ENCODE measurements around the gene KLHL22.
A peak's percentile ranks its signal among the peaks of the same experiment; 100 is the strongest.

The KLHL22 gene

DNA sequence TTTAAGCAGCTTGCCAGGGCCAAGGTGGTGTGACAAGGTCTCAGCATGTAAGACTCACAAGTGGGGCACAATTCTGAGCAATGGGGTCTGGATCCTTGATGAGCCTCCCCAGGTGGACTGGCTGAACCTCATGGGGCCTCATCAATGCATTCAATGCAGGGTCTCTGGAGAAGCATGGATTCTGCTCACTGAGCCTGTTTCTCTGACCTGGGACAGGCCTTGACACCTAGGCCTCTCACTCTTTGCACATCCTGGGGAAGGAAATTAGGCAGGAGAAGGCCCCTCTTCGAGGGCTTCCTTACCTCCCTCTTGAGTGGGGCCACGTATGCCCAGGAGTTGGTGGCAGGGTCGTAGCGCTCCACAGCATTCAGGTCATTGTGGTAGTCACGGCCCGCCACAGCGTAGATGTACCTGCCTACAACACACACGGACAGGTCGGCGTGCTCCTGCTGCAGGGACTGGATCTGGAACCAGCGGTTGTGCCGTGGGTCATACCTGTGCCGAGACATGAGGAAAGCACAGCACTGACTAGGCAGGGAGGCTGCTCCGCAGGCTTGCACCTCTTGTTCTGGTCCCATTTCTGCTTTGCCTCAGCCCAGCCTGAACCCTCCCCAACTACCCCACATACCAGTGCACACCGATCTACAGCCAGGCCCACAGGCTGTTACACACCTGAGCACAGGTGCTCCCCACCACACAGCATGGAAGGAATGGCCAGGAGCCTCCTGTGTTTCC, 37.9 kb downstream of the KLHL22 start:
- H3K9me3 ChIP-seq (replicated peaks; ENCODE audit: insufficient read depth, low read length), result no peaks in the 10 kb centered on the region
- no peak overlapping the region for H3K4me3 ChIP-seq (ENCODE audit: low read length)
- no peaks in the 10 kb centered on the region for H3K79me2 ChIP-seq (ENCODE audit: low read length)
- no peaks in the 10 kb centered on the region for H3K27me3 ChIP-seq (replicated peaks; ENCODE audit: insufficient read depth, low read length)
- no peaks in the 10 kb centered on the region for H3K36me3 ChIP-seq (replicated peaks; ENCODE audit: insufficient read depth, low read length)
- no peaks in the 10 kb centered on the region for H3F3A ChIP-seq (ENCODE audit: insufficient read depth, low read length)
- no peak overlapping the region for H2AFZ ChIP-seq (ENCODE audit: low read length)
- TF ChIP-seq EZH2phosphoT487 (IDR thresholded peaks at IDR 0.05; ENCODE audit: low read length) (no peak), EZH2 (optimal IDR thresholded peaks at IDR 0.05; ENCODE audit: low read depth, low read length) (no peak)
- no peaks in the 10 kb centered on the region for H3K9me2 ChIP-seq (replicated peaks; ENCODE audit: insufficient read depth, low read length)
- no peak for DNase-seq
- H3K4me1 ChIP-seq (ENCODE audit: low read length), result no peaks in the 10 kb centered on the region
- no peaks in the 10 kb centered on the region for H4K20me1 ChIP-seq (ENCODE audit: insufficient read depth, low read length)
- no peak overlapping the region for H3K9ac ChIP-seq (ENCODE audit: low read length)
- no peak overlapping the region for H3K27ac ChIP-seq (ENCODE audit: low read length)
- H3K4me2 ChIP-seq (ENCODE audit: low read depth, low read length), result no peak overlapping the region

DNA sequence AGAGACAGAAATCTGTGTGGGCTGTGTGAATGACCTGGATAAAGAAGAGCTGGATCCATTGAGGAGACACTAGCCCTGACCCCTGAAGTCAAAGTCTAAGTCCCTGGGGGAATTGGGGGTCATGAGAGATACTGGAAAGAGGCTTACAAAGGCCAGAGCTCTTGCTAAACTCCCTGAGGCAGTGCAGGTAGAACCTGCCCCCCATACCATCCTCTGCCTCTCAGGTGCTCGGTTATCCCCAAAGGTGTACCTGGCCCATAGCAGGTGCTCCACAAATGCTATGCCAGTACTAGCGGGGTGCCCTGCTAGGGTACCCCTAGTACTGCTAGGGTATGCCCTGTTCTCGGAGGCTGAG, 38.9 kb downstream of the KLHL22 start:
- Histone ChIP-seq H3F3A (ENCODE audit: insufficient read depth, low read length) (no peaks in the 10 kb centered on the region), H2AFZ (ENCODE audit: low read length) (no peak overlapping the region), H3K4me1 (ENCODE audit: low read length) (no peaks in the 10 kb centered on the region), H3K27me3 (replicated peaks; ENCODE audit: insufficient read depth, low read length) (no peaks in the 10 kb centered on the region), H3K4me2 (ENCODE audit: low read depth, low read length) (no peak overlapping the region), H4K20me1 (ENCODE audit: insufficient read depth, low read length) (no peaks in the 10 kb centered on the region), H3K9me3 (replicated peaks; ENCODE audit: insufficient read depth, low read length) (no peaks in the 10 kb centered on the region), H3K4me3 (ENCODE audit: low read length) (no peak overlapping the region), H3K79me2 (ENCODE audit: low read length) (no peaks in the 10 kb centered on the region), H3K9ac (ENCODE audit: low read length) (no peak overlapping the region), H3K36me3 (replicated peaks; ENCODE audit: insufficient read depth, low read length) (no peaks in the 10 kb centered on the region), H3K9me2 (replicated peaks; ENCODE audit: insufficient read depth, low read length) (no peaks in the 10 kb centered on the region), H3K27ac (ENCODE audit: low read length) (no peak overlapping the region)
- no peak for TF ChIP-seq EZH2phosphoT487 (IDR thresholded peaks at IDR 0.05; ENCODE audit: low read length)
- DNase-seq, result no peak

DNA sequence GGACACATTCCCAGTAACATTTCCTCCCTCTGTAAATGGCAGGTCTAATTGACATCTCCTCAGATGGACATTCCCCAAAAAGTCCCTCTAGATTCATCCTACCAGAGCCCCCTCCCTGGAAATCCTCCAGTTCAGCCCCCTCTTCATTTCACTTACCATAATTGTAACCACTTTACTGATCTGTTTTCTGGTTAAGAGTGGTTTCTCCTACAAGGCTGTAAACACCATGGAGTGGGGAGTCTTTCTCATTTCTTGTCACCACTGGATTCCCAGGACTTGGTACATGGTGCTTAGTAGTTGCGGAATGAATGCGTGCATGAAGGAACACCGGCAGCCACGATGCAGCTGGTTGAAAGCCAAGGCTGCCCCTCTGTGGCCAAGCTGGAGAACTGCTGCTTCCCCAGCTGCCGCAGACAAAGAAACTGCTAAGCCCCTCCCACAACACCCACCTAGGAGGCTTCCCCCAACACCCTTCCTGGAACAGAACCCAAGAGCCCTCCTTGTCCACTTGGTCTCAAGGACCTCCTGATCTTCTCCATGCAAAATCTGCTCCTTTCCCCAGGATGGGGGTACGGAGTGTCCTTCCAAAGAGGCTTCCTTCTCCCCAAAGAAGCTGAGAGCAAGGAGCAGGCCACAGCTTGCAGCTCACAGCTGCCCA, 39.4 kb downstream of the KLHL22 start:
- Histone ChIP-seq H3K27ac (ENCODE audit: low read length) (no peak overlapping the region), H3K4me2 (ENCODE audit: low read depth, low read length) (no peak overlapping the region), H3K36me3 (replicated peaks; ENCODE audit: insufficient read depth, low read length) (no peaks in the 10 kb centered on the region), H3K9me2 (replicated peaks; ENCODE audit: insufficient read depth, low read length) (no peaks in the 10 kb centered on the region), H3K9me3 (replicated peaks; ENCODE audit: insufficient read depth, low read length) (no peaks in the 10 kb centered on the region), H3K4me1 (ENCODE audit: low read length) (no peaks in the 10 kb centered on the region), H3K27me3 (replicated peaks; ENCODE audit: insufficient read depth, low read length) (no peaks in the 10 kb centered on the region), H3K4me3 (ENCODE audit: low read length) (no peak overlapping the region), H2AFZ (ENCODE audit: low read length) (no peak overlapping the region), H4K20me1 (ENCODE audit: insufficient read depth, low read length) (no peaks in the 10 kb centered on the region), H3K79me2 (ENCODE audit: low read length) (no peaks in the 10 kb centered on the region), H3K9ac (ENCODE audit: low read length) (no peak overlapping the region), H3F3A (ENCODE audit: insufficient read depth, low read length) (no peaks in the 10 kb centered on the region)
- DNase-seq, result peak; percentile 58
- TF ChIP-seq EZH2 (optimal IDR thresholded peaks at IDR 0.05; ENCODE audit: low read depth, low read length) (no peak), EZH2phosphoT487 (IDR thresholded peaks at IDR 0.05; ENCODE audit: low read length) (no peak)
- TF ChIP-seq, protein P1, sequence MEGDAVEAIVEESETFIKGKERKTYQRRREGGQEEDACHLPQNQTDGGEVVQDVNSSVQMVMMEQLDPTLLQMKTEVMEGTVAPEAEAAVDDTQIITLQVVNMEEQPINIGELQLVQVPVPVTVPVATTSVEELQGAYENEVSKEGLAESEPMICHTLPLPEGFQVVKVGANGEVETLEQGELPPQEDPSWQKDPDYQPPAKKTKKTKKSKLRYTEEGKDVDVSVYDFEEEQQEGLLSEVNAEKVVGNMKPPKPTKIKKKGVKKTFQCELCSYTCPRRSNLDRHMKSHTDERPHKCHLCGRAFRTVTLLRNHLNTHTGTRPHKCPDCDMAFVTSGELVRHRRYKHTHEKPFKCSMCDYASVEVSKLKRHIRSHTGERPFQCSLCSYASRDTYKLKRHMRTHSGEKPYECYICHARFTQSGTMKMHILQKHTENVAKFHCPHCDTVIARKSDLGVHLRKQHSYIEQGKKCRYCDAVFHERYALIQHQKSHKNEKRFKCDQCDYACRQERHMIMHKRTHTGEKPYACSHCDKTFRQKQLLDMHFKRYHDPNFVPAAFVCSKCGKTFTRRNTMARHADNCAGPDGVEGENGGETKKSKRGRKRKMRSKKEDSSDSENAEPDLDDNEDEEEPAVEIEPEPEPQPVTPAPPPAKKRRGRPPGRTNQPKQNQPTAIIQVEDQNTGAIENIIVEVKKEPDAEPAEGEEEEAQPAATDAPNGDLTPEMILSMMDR (IDR thresholded peaks at IDR 0.05; ENCODE audit: low read length), result peak; percentile 74

DNA sequence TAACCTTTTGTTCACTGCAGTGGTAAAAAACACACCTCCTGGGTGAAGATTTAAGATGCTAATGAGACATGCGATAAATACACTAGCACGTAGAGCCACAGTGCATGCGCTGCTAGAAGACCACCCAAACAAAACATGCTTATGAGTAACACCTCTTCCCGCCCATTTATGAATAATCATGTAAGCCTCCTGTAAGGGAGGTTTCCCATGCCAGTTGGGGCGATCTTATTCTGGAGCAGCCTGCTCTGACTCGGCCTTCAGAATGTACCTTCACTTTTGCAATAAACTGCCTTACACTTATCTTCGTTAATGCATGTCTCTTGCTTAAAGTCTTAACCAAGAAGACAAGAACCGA, 39.9 kb downstream of the KLHL22 start:
- Histone ChIP-seq H3K9me2 (replicated peaks; ENCODE audit: insufficient read depth, low read length) (no peaks in the 10 kb centered on the region), H3K4me2 (ENCODE audit: low read depth, low read length) (no peak overlapping the region), H4K20me1 (ENCODE audit: insufficient read depth, low read length) (no peaks in the 10 kb centered on the region), H3K9me3 (replicated peaks; ENCODE audit: insufficient read depth, low read length) (no peaks in the 10 kb centered on the region), H3K4me3 (ENCODE audit: low read length) (no peak overlapping the region), H2AFZ (ENCODE audit: low read length) (no peak overlapping the region), H3K27me3 (replicated peaks; ENCODE audit: insufficient read depth, low read length) (no peaks in the 10 kb centered on the region), H3F3A (ENCODE audit: insufficient read depth, low read length) (no peaks in the 10 kb centered on the region), H3K4me1 (ENCODE audit: low read length) (no peaks in the 10 kb centered on the region), H3K9ac (ENCODE audit: low read length) (no peak overlapping the region), H3K27ac (ENCODE audit: low read length) (no peak overlapping the region), H3K36me3 (replicated peaks; ENCODE audit: insufficient read depth, low read length) (no peaks in the 10 kb centered on the region), H3K79me2 (ENCODE audit: low read length) (no peaks in the 10 kb centered on the region)
- TF ChIP-seq EZH2phosphoT487 (IDR thresholded peaks at IDR 0.05; ENCODE audit: low read length) (no peak), EZH2 (optimal IDR thresholded peaks at IDR 0.05; ENCODE audit: low read depth, low read length) (no peak)
- TF ChIP-seq, protein P1 (IDR thresholded peaks at IDR 0.05; ENCODE audit: low read length), result no peak
- DNase-seq, result no peak
